ENCODE measurements around the gene MMP24. TPM values are rescaled to one million over a fixed set of nuclear protein-coding genes. Genes with fewer than 3 reads are reported as not detected.

MMP24 gene
- polyA plus RNA-seq, 1 of the 3 experiments (the other 2 are of a cell fraction) = 18.1 TPM

GRCh38 chr20:35318502-35319157, 92.1 kb downstream of the MMP24 start:
- no peak for DNase-seq
- no peaks in the 10 kb centered on the region for H3K9me3 ChIP-seq
- peaks cover 10 to 36% of the 10 kb centered on the region in 2 experiments for H3K4me1 ChIP-seq (ENCODE audit: control insufficient read depth in 1 of 2, insufficient read depth in 2 of 2, low read depth in 1 of 2, low read length in 1 of 2)
- H4K20me1 ChIP-seq (ENCODE audit: insufficient read depth) = no peaks in the 10 kb centered on the region
- H3K9me2 ChIP-seq = no peaks in the 10 kb centered on the region
- no peaks in the 10 kb centered on the region for H3K79me2 ChIP-seq (ENCODE audit: insufficient read depth)
- H3F3A ChIP-seq (replicated peaks; ENCODE audit: insufficient read depth) = peaks cover 31% of the 10 kb centered on the region
- H3K36me3 ChIP-seq (replicated peaks in 1 of 2; ENCODE audit: control insufficient read depth in 1 of 2, insufficient read depth in 2 of 2, low read length in 1 of 2) = no peaks in the 10 kb centered on the region
- peak overlapping the region; percentile 0; the same call in 1 of the 2 replicates for H3K4me2 ChIP-seq
- no peak overlapping the region for H3K4me3 ChIP-seq (ENCODE audit: low read depth in 2 of 2, low read length in 1 of 2)
- 54% methylated on average over 6 of the region's 6 CpGs for WGBS (ENCODE audit: low lambda C conversion rate)
- ChIA-PET CTCF (interaction anchor here (0.9 to 3.2 kb wide), 3 partner anchors 13 to 121 kb away, joined by 3 to 32 read pairs (median 4); no protein-coding TSS in a partner anchor), POLR2A (no interaction called here)
- H2AFZ ChIP-seq (ENCODE audit: low read depth) = no peak overlapping the region
- H3K27ac ChIP-seq (ENCODE audit: low read depth in 2 of 2, low read length in 1 of 2) = peak overlapping the region; percentile 80 to 92
- no peaks in the 10 kb centered on the region for H3K27me3 ChIP-seq (ENCODE audit: insufficient read depth)
- H3K9ac ChIP-seq = peak overlapping the region; percentile 65; the same call in 1 of the 2 replicates
- TF ChIP-seq CTCF (IDR thresholded peaks at IDR 0.05) (no peak), GABPA (IDR thresholded peaks at IDR 0.05; ENCODE audit: low read depth) (no peak; the same call in 1 of the 2 replicates), RXRA (IDR thresholded peaks at IDR 0.05; ENCODE audit: borderline replicate concordance, low read depth) (peak; percentile 91), RCOR1 (IDR thresholded peaks at IDR 0.05; ENCODE audit: low read length) (no peak), SIN3A (IDR thresholded peaks at IDR 0.05; ENCODE audit: borderline replicate concordance, low read depth, low read length) (no peak), TCF12 (IDR thresholded peaks at IDR 0.05) (peak; percentile 88), EZH2phosphoT487 (IDR thresholded peaks at IDR 0.05; ENCODE audit: borderline replicate concordance, low read depth) (no peak), TAF1 (IDR thresholded peaks at IDR 0.05; ENCODE audit: borderline replicate concordance, low read depth, low read length) (0 out of 2 replicates have a peak, but pooled peaks have one; percentile 19), FOXJ3 (CRISPR knock-in tag; IDR thresholded peaks at IDR 0.05) (no peak), FOSL2 (IDR thresholded peaks at IDR 0.05; ENCODE audit: borderline replicate concordance, low read depth) (peak; percentile 49; the same call in 1 of the 2 replicates), TEAD4 (IDR thresholded peaks at IDR 0.05; ENCODE audit: borderline replicate concordance, insufficient read depth) (peak; percentile 68; the same call in 1 of the 2 replicates), YY1 (IDR thresholded peaks at IDR 0.05; ENCODE audit: low read depth) (no peak), MAX (IDR thresholded peaks at IDR 0.05; ENCODE audit: low read depth) (peak; percentile 82), ELF1 (IDR thresholded peaks at IDR 0.05) (peak; percentile 71; the same call in 1 of the 2 replicates), SMC3 (IDR thresholded peaks at IDR 0.05; ENCODE audit: low read depth, low read length) (no peak), NFIC (IDR thresholded peaks at IDR 0.05; ENCODE audit: borderline replicate concordance) (peak; percentile 81), POLR2AphosphoS5 (IDR thresholded peaks at IDR 0.05; ENCODE audit: low read depth, low read length) (peak; percentile 62; the same call in 1 of the 2 replicates), RAD21 (IDR thresholded peaks at IDR 0.05; ENCODE audit: low read length) (no peak), GATA2 (CRISPR knock-in tag; IDR thresholded peaks at IDR 0.05) (no peak), JUND (IDR thresholded peaks at IDR 0.05) (peak; percentile 83), IRF3 (IDR thresholded peaks at IDR 0.05; ENCODE audit: low read depth, low read length) (no peak), FOXM1 (IDR thresholded peaks at IDR 0.05; ENCODE audit: low read depth) (no peak), MXI1 (IDR thresholded peaks at IDR 0.05; ENCODE audit: low read depth, low read length) (no peak), CHD2 (IDR thresholded peaks at IDR 0.05; ENCODE audit: low read length, partially characterized antibody) (no peak), REST (IDR thresholded peaks at IDR 0.05; ENCODE audit: low read depth, low read length) (no peak), MEF2A (IDR thresholded peaks at IDR 0.05; ENCODE audit: borderline replicate concordance, low read depth) (0 out of 2 replicates have a peak, but pooled peaks have one; percentile 40), USF1 (IDR thresholded peaks at IDR 0.05; ENCODE audit: borderline replicate concordance, low read depth) (peak; percentile 86)

All from SK-N-SH (cell line).